22Rv1 (cell line): ENCODE data around the gene VSIG8.

Experiments used
- CTCF ChIP-seq: fragments of 450-650 bp; IDR thresholded peaks from 2 replicates; pipeline ENCODE4 v1.5.1; 2017; ENCODE audit warnings: mild to moderate bottlenecking
- ZFX ChIP-seq: fragments of 450-650 bp; IDR thresholded peaks from 2 replicates; pipeline ENCODE4 v1.6.1; 2017; ENCODE audit warnings: antibody characterized with exemption, borderline replicate concordance

- TF ChIP-seq CTCF (no peak), ZFX (no peak)
These were observed 27.1 kb downstream of the VSIG8 start for GRCh38 chr1:159835356-159835755.
